DMS79 treated with DMSO at 0.1 percent for 48 hours (cell line): ENCODE measurements around the gene RTN4.
A peak's percentile ranks its signal among the peaks of the same experiment; 100 is the strongest.
"Not testable (repeated sequence)": the region's sequence is repeated elsewhere in the genome, so short reads cannot be mapped to it uniquely, and the experiment has no call there.

Experiments
- DNase-seq: peaks from one replicate; lab custom pipeline; 2025; lab: John Stamatoyannopoulos, UW

RTN4 gene

DNA sequence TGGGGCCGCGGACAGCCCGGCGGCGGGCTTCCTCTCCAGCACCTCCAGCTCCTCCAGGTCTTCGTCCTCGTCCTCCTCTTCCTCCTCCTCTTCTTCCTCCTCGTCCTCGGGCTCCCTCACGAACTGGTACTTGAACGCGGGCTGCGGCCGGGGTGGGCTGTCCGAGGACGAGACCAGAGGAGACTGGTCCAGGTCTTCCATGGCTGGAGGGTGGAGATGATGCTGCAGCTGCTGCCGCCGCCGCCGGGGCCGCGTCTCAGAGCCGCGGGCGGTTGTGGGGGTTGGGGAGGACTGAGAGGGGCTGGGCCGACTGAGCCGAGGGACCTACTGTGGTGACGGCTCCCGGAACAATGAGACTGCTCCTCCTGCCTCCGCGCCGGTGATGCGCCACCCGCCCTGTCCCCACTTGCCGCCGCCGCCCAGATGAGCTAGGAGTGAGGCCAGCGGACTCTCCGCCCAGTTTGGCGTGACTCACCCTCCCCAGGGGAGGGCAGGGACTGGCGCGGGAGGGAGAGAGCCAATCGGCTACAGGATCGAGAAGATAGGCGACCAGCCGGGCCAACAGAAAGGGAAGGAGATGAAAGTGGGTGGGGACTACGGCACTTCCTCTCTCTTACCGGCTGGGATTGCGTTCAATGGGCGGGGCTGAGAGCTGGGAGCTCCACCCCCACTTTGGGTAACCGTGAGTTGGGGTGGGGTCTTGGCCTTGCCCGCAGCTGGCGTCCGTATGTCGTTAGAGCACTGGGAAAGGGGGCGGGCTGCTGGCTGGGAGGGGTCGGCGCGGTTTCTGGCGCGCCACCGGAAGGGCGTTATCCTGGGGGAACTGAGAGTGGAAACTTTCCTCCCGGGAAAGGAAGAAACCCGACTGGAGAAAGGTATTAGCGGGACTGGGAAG lies at the start of gene RTN4:
RTN4 (minus strand) TSS at position 352 of the 895 bp plus-strand sequence; CDS start at position 201, 151 bp downstream.
- peak; percentile 99 for DNase-seq

GRCh38 chr2:55099493-55099877 lies 49.2 kb upstream of the RTN4 start:
- no peak for DNase-seq

DNA sequence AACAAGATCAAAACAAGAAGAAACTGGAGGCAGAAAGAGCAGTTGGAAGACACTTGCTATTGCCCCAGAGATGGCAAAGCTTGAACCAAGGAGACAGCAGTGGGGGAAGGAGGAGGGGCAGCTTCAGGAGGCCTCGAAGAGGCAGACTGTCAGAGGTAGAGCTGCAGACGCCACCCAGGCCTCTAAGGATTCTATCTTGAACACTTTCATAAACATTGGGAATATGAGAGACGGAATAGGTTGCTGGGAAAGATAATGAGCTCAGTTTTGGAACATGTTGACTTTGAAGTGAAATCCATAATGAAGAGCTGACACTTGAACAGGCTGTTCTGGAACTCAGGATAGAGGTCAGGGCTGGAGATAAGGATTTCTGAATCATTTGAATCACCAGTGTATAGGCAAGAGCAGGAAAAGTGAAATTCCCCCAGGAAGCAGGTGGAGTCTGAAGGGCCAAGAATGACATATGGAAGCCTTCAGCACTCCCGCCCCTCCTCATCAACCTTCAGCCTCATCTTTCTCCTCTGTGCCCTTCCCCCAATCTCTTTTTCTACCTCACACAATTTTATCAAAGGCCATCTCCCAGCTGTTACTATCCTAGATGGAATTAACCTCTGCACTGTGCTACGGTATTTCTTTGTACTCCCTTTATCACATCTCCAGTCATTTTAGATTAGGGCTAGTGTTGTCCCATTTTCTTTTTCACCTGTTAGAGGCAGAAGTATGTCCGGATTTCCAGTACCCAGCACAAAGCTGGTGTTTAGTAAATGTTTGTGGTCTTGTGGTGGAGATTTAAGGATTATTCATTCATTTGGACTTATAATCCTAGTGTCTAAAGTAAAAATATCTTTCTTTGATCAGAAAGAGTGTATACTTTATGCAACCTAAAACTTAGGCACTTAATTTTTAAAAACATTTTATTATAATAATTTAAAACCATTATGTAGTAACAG lies 47.5 kb upstream of the RTN4 start:
- DNase-seq, result no peak

GRCh38 chr2:55097082-55097460 lies 46.8 kb upstream of the RTN4 start:
- DNase-seq, result no peak

- DNase-seq, result no peak
Measured at GRCh38 chr2:55096586-55096985, 46.3 kb upstream of the RTN4 start.

DNA sequence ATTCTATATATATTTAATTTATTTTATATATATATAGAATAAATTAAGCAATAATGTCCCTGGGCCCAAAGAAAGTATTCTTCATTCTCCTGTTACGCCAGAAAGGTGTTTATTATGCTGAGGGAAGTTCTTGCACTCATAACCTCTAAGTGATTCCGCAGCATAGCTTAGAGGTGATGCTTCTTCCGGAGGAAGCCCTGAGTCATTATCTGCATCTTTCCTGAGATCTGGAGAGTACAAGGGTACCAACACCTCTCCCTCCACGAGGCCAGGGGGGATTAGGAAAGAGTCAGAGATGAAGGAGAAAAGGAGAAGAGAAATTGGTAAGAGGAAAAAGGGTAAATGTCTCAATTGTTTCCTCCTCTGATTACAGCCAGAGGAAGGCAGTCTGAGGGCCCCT lies 43.1 kb upstream of the RTN4 start:
- DNase-seq, result no peak

- DNase-seq, result no peak
Measured at GRCh38 chr2:55092439-55092838, 42.2 kb upstream of the RTN4 start.

DNA sequence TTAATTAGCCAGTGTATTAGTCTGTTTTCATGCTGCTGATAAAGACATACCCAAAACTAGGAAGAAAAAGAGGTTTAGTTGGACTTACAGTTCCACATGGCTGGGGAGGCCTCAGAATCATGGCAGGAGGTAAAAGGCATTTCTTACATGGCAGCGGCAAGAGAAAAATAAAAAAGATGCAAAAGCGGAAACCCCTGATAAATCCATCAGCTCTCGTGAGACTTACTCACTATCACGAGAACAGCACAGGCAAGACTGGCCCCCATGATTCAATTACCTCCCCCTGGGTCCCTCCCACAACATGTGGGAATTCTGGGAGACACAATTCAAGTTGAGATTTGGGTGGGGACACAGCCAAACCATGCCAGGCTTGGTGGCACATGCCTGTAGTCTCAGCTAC lies 41.4 kb upstream of the RTN4 start:
- DNase-seq, result not testable (repeated sequence)

- no peak for DNase-seq
Measured at GRCh38 chr2:55090702-55091101, 40.5 kb upstream of the RTN4 start.

GRCh38 chr2:55089726-55090125 lies 39.5 kb upstream of the RTN4 start:
- DNase-seq, result no peak

DNA sequence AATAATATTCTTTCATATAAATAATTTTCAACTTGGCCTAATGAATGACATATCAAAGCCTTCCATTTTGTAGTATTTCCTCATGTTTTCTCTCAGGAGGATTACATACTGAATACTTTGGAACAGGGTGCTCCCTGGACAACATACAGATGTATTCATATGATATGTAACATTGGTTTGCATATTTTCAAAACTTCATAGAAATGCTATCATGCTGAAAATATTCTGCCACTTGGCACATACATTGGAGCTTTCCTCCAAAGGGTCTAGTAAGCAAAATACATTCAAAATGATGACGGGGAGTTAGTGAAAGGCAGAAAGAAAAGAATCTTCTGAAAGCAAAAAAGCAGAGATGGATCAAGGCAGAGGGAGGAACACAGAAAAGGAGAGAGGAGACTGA lies 38.1 kb upstream of the RTN4 start:
- DNase-seq, result no peak

DNA sequence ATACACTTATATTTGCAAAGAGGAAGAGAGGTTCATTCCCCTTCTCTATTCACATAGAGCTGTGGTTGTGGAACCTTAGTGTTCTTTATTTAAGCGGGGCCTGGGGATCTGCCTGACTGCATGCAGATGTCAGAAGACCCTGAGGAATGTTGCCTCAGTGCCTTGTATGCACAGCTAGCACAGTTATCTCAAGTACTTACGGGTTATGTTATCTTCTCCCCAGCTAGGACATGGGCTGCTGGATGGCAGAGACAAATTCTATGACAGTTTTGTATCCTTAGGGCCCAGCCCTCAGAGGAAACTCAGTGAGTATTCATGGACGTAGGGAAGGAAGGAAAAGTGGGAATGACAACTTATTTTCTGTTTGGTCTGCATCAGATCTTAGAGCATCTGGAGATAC lies 37.7 kb upstream of the RTN4 start:
- DNase-seq, result no peak

DNA sequence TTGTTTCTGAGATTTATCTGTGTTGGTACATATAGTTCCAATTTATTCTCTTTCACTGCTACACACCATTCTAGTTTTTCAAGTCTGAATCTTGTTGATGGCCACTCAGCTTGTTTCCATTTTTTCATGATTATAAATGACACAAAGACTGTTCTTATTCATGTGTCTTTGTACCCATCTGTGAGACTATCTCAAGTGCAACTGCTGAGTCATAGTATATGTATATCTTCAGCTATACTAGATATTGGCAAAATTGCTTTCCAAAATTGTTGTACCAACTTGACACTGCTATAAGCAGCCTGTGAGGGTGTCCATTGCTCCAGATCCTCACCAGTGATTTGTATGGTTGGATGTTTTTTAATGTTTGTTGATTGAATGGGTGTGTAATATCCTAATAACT lies 37.2 kb upstream of the RTN4 start:
- no peak for DNase-seq

- DNase-seq, result no peak
Measured at GRCh38 chr2:55085113-55086040, 35.1 kb upstream of the RTN4 start.

DNA sequence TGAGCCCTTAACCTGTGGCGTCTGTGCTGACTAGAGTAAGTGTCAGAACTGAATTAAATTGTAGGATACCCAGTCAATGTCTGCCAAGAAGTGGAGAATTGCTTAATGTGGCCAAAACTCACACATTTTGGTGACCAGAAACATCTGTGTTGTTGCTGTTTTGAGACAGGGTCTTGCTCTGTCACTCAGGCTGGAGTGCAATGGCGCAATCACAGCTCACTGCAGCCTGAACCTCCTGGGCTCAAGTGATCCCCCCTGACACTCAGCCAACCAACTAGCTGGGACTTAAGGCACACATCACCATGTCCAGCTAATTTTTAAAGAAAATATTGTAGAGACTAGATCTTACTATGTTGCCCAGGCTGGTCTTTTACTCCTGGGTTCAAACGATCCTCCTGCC lies 34.4 kb upstream of the RTN4 start:
- DNase-seq, result no peak

DNA sequence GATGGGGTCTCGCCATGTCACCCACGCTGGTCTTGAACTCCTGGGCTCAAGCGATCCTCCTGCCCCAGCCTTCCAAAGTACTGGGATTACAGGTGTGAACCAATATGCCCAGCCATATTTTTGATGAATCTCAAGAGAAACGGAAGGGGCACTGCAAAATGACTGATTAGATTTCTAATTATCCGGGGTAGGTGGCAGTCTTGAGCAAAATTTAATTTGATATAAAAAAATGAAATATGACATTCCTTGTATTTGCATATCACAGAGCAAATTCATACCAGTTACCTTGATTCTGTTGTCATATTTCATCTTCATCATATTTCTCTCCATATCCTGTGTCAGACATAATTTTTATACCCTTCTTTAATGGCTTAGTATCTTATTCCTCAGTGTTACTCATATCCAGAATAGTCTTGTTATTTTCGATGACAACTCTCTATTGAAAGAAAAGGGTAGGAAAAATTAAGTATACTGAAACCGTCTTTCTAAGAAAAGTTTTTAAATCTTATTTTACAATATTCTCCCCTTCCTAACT lies 30.0 kb upstream of the RTN4 start:
- DNase-seq, result no peak

GRCh38 chr2:55078956-55079355 lies 28.7 kb upstream of the RTN4 start:
- DNase-seq, result no peak

- DNase-seq, result no peak
Measured at GRCh38 chr2:55076721-55077120, 26.5 kb upstream of the RTN4 start.

DNA sequence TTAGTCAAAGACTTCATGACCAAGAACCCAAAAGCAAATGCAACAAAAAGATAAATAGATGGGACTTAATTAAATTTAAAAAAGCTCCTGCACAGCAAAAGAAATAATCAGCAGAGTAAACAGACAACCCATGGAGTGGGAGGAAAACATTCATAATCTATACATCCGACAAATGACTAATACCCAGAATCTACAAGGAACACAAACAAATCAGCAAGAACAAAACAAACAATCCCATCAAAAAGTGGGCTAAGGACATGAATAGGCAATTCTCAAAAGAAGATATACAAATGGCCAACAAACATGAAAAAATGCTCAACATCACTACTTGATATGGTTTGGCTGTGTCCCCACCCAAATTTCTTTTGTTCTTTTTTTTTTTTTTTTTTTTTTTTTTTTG lies 25.8 kb upstream of the RTN4 start:
- not testable (repeated sequence) for DNase-seq

GRCh38 chr2:55073000-55073983 lies 23.0 kb upstream of the RTN4 start:
- no peak for DNase-seq
